ENCODE results near the gene ZNF440. TPM values are rescaled to one million over a fixed set of nuclear protein-coding genes. Genes with fewer than 3 reads are reported as not detected.

Gene ZNF440
- total RNA-seq: 7.7 and 8.7 TPM in 2 replicates

GRCh38 chr19:11814029-11814699 is at the start of gene ZNF440:
Gene ZNF440, plus strand, starts transcription at chr19:11814273. Its CDS starts 175 bp downstream, at chr19:11814448.

GRCh38 chr19:11766597-11767591 is 47.2 kb upstream of the ZNF440 start, which contains the start of gene ZNF441:
Gene ZNF441, plus strand, starts transcription at chr19:11767000. Its CDS starts 194 bp downstream, at chr19:11767194.

GRCh38 chr19:11798391-11799330 is 15.4 kb upstream of the ZNF440 start, which contains the start of gene ZNF491:
Gene ZNF491, plus strand, starts transcription at chr19:11798523. Its CDS starts 7,431 bp downstream, at chr19:11805954.

GRCh38 chr19:11848594-11849469 is 34.8 kb downstream of the ZNF440 start, which contains the start of gene ZNF439:
Gene ZNF439, plus strand, starts transcription at chr19:11848726. Its CDS starts 142 bp downstream, at chr19:11848868.

Other genes with a start within 250 kb of the ZNF440 start
- gene ACP5, start 236.6 kb upstream of the ZNF440 start, total RNA-seq: 2.4 TPM in 2 replicates
- 15.2 and 16.5 TPM in 2 replicates for gene ZNF627, start 216.8 kb upstream of the ZNF440 start, total RNA-seq
- gene ZNF823, start 75.3 kb upstream of the ZNF440 start, total RNA-seq: 3.6 and 3.9 TPM in 2 replicates
- gene ZNF441, start 47.3 kb upstream of the ZNF440 start, total RNA-seq: 10.7 and 12.3 TPM in 2 replicates
- 3.0 and 4.4 TPM in 2 replicates for gene ZNF491, start 15.8 kb upstream of the ZNF440 start, total RNA-seq
- 6.5 and 7.5 TPM in 2 replicates for gene ZNF439, start 34.5 kb downstream of the ZNF440 start, total RNA-seq
- 5.2 and 7.1 TPM in 2 replicates for gene ZNF69, start 73.5 kb downstream of the ZNF440 start, total RNA-seq
- gene ZNF700, start 110.8 kb downstream of the ZNF440 start, total RNA-seq: 6.4 and 7.0 TPM in 2 replicates
- gene ZNF763, start 150.8 kb downstream of the ZNF440 start, total RNA-seq: 1.1 and 1.7 TPM in 2 replicates
- gene ZNF433, start 221.4 kb downstream of the ZNF440 start, total RNA-seq: 3.4 and 4.5 TPM in 2 replicates
- gene ZNF878, start 238.7 kb downstream of the ZNF440 start, total RNA-seq: 0.07 and 0.20 TPM in 2 replicates

Data from smooth muscle cell of the pulmonary artery (primary cell).